Measurements from ENCODE around the gene CUX1.

Gene CUX1

GRCh38 chr7:102073931-102074880, 256.8 kb downstream of the CUX1 start:
- peak; percentile 78 for DNase-seq (ENCODE audit: low read depth)

GRCh38 chr7:102075126-102075525, 257.7 kb downstream of the CUX1 start:
- no peak for DNase-seq (ENCODE audit: low read depth)

- no peak for DNase-seq (ENCODE audit: low read depth)
These were observed 258.2 kb downstream of the CUX1 start for GRCh38 chr7:102075553-102076135.

- no peak for DNase-seq (ENCODE audit: low read depth)
These were observed 259.7 kb downstream of the CUX1 start for GRCh38 chr7:102077081-102077480.

- no peak for DNase-seq (ENCODE audit: low read depth)
These were observed 262.0 kb downstream of the CUX1 start for GRCh38 chr7:102079140-102080018.

GRCh38 chr7:102080019-102080433, 262.6 kb downstream of the CUX1 start:
- no peak for DNase-seq (ENCODE audit: low read depth)

- DNase-seq (ENCODE audit: low read depth): no peak
These were observed 263.2 kb downstream of the CUX1 start for GRCh38 chr7:102080434-102081243.

GRCh38 chr7:102081244-102081627, 263.8 kb downstream of the CUX1 start:
- no peak for DNase-seq (ENCODE audit: low read depth)

- peak; percentile 28 for DNase-seq (ENCODE audit: low read depth)
These were observed 265.4 kb downstream of the CUX1 start for GRCh38 chr7:102082693-102083368.

GRCh38 chr7:102085218-102085772, 267.9 kb downstream of the CUX1 start:
- no peak for DNase-seq (ENCODE audit: low read depth)

GRCh38 chr7:102089175-102090098, 272.0 kb downstream of the CUX1 start:
- DNase-seq (ENCODE audit: low read depth): no peak

GRCh38 chr7:102093599-102094315, 276.3 kb downstream of the CUX1 start:
- DNase-seq (ENCODE audit: low read depth): no peak

GRCh38 chr7:102094316-102094650, 276.9 kb downstream of the CUX1 start:
- peak; percentile 6 for DNase-seq (ENCODE audit: low read depth)

- no peak for DNase-seq (ENCODE audit: low read depth)
These were observed 278.0 kb downstream of the CUX1 start for GRCh38 chr7:102095321-102096011.

- DNase-seq (ENCODE audit: low read depth): no peak
These were observed 278.5 kb downstream of the CUX1 start for GRCh38 chr7:102096012-102096332.

GRCh38 chr7:102096706-102097427, 279.4 kb downstream of the CUX1 start:
- no peak for DNase-seq (ENCODE audit: low read depth)

GRCh38 chr7:102097601-102098161, 280.3 kb downstream of the CUX1 start:
- DNase-seq (ENCODE audit: low read depth): no peak

GRCh38 chr7:102098986-102099385, 281.6 kb downstream of the CUX1 start:
- DNase-seq (ENCODE audit: low read depth): no peak

Measured in iris pigment epithelial cell (primary cell).